Activated T-helper 1 cell treated with Interleukin-2 at 50 U/mL for 16 hours (primary cell): ENCODE results near the gene MCU.
"Not testable (repeated sequence)": the region's sequence is repeated elsewhere in the genome, so short reads cannot be mapped to it uniquely, and the experiment has no call there.

Source experiments
- DNase-seq: peaks from one replicate; pipeline ENCODE4 v3.0.0-alpha.2; 2020; ENCODE audit warnings: low read depth

The MCU gene

GRCh38 chr10:72762042-72762441, 70.1 kb downstream of the MCU start:
- no peak for DNase-seq

- no peak for DNase-seq
Observed at GRCh38 chr10:72763201-72763600, 71.3 kb downstream of the MCU start.

DNA sequence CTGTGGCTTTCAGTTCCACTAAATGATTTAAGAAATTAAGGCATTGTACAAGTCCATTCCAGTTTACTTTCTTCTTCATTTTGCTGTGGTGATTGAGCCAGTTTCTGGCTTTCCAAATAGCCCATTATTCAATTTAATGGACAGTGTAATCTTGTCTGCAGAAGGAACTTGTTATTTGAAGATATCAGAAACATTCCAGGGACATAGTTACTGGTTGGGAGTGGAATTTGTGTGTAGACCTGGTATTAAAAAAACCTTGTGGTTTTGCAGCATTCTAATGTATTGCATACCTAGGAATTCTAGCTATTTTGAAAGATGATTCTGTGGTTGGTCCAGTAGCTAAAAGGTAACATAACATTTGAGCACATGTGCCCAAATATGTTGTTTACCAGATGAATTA, 72.2 kb downstream of the MCU start:
- no peak for DNase-seq

DNA sequence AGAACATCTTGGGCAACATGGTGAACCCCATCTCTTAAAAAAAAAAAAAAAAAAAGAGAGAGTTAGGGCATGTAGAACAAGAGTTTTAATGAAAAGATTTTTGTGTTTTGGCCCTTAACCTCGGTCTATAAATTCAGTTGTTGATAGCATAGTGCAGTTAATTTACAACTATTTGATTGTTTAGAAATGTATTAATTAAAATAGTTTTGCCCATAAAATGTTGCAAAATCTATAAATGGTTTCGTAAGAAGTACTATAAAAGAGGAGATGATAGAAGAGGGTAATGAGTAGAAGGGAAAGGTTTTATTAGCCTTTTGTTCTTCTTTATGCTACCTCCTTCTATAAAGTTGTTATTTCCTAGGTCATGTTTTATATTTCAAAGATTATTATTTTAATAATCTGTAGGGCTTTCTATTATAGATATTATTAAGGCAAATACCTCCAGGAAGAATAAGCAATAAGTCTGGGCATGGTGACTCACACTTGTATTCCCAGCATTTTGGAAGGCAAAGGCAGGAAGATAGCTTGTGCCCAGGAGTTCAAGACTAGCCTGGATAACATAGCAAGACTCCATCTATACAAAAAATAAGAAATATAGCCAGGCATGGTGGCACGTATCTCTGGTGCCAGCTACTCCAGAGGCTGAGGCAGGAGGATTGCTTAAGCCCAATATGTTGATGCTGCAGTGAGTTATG, 73.3 kb downstream of the MCU start:
- DNase-seq = no peak

- not testable (repeated sequence) for DNase-seq
Observed at GRCh38 chr10:72771195-72771594, 79.3 kb downstream of the MCU start.

GRCh38 chr10:72772031-72772430, 80.1 kb downstream of the MCU start:
- no peak for DNase-seq

GRCh38 chr10:72779874-72780273, 87.9 kb downstream of the MCU start:
- no peak for DNase-seq

DNA sequence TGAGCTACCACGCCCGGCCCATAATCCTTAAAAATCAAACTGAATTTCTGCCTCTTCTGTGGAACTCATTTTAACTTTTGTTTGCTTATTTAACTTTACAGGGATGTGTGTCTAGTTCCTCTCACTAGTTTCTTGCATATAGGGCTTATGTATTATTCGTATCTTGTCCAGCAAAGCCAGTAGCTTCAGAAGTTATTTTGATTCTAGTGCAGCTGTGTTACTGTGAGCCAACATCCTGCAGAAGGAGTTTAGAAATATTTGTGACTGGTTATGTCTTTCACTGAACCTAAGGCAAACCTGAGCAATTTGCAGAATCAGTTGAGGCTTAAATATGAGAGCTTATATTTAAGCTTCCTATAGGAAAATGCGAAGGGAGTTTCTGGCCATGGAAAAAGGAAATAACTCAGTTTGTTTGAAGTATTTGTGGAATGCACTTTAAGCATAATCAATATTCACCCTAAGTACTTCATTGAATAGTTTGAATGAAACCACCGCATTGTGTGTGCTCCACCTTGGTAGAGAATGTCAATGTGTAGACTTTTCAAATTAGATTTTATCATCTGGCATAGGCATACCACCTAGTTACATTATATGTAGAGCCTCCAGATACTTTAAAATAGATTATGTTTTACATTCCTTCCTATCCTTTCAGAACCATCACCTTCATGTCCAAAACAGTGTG, 90.8 kb downstream of the MCU start:
- DNase-seq = no peak

- no peak for DNase-seq
Observed at GRCh38 chr10:72783410-72783833, 91.5 kb downstream of the MCU start.

DNA sequence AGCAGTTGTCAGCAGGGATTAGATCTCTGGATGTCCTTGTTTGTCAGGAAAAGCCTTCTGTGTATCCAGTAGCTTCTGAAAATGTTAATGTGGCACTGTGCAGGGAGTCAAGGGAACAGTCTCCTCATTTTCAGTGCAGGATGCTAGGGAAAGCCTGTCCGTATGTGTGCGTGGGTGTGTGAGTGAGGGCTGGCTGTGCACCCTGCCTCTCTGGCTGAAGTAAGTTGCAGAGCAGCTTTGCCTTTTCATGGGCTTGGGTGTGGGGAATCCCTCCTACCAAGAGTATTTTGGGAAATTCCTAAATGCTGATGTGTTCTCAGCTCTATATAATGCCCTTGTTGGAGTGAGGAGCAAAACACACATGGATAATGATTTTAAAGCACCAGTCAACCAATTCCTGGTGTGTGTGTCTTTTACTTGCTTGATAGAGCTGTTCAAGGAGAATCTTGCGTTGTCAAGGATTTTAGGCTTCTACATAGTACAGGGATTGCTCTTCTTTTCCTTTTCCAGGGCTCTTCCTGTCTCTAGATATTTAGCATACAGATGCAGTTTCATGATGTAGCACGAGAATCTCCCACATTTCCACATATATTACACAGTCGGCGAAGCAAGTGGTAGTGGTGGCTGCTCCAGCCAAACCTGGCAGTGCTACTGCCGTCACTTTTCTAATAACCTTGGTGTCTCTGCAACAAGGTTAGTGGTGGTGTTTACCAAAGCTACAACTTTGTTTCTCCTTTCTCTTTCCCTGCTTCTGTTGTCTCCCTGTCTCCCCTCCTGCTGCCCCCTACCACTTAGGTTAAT, 92.8 kb downstream of the MCU start:
- no peak for DNase-seq

GRCh38 chr10:72785409-72785808, 93.5 kb downstream of the MCU start:
- DNase-seq = no peak

DNA sequence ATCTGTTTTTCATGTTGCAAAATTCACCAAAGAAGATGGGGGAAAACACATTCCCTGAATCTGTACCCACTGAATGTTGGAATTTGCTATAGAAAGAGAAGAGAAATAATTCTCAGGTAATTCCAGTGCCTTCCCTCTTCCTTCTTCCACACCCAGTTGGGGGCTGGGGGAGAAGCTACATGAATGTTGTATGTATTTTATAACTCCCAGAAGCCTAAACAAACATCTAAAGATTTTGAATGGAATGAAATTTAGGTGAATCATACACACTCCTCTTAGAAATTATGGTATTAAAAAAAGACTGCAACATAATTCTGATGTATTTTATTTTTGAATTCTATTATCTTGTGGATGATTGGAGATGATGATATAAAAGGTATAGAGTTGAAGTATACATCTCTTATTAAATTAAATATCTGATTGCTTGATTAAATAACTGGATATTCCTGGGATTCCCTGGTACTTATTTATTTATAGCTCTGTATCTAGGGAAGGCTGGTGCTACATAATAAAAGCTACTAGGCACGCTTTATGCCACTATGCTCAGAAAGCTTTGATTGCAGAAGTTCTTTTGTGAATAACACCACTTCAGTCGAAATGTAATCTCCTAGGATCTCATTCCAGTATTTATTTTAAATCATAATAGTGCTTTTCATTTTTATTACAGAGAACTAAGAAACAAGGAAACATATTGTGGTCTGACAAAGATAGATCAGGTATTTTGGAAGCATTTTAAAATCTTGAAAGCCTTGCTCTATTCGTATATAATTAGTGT, 98.5 kb downstream of the MCU start:
- DNase-seq = no peak

GRCh38 chr10:72792288-72792687, 100.3 kb downstream of the MCU start:
- DNase-seq = no peak

DNA sequence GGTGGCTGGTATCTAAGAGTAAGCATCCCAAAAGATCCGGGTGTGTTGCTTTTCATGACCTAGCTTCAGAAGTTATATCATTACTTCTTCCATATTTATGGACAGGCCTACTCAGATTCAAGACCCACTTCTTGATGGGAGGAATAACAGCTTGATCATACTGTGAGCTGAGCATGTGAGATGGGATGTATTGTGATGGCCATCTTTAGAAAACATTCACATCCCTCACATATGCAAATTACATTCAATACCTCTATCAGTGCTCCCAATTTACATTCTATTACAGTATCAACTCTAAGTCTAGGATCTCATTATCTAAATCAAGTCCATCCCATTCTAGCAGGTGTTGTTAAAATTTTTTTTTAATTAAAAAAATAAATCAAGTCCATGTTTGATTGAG, 101.8 kb downstream of the MCU start:
- no peak for DNase-seq

DNA sequence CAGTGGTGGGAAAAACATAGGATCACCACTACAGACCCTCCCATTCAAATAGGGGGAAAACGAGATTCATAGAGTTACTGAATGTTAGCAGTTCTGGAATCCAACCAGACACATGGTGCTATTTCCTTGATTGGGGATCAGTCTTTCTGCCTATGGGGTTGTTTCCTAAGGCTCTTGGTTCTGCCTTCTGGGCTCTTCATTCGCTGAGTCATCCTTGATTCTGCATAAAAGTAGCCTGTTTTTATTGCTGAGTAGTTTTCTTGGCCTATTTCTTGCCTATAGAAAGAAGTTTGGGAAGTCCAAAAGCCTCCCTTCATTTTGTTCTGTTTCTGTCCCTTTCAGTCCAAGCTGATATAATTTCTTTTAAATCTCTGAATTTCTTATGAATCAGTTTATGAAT, 102.3 kb downstream of the MCU start:
- DNase-seq = no peak

- no peak for DNase-seq
Observed at GRCh38 chr10:72796042-72796441, 104.1 kb downstream of the MCU start.

- DNase-seq = no peak
Observed at GRCh38 chr10:72796538-72796937, 104.6 kb downstream of the MCU start.

GRCh38 chr10:72800000-72800740, 108.2 kb downstream of the MCU start:
- DNase-seq = no peak

DNA sequence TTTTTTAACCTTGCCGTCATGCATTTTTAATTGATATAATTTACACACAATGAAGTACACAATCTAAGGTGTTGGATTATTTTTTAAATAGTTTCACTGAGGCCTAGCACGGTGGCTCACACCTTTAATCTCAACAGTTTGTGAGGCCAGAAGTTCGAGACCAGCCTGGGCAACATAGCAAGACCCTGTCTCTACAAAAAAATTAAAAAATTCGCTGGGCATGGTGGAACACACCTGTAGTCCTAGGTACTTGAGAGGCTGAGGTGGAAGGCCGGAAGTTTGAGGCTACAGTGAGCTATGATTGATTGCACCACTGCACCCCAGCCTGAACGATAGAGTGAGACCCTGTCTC, 108.8 kb downstream of the MCU start:
- no peak for DNase-seq

DNA sequence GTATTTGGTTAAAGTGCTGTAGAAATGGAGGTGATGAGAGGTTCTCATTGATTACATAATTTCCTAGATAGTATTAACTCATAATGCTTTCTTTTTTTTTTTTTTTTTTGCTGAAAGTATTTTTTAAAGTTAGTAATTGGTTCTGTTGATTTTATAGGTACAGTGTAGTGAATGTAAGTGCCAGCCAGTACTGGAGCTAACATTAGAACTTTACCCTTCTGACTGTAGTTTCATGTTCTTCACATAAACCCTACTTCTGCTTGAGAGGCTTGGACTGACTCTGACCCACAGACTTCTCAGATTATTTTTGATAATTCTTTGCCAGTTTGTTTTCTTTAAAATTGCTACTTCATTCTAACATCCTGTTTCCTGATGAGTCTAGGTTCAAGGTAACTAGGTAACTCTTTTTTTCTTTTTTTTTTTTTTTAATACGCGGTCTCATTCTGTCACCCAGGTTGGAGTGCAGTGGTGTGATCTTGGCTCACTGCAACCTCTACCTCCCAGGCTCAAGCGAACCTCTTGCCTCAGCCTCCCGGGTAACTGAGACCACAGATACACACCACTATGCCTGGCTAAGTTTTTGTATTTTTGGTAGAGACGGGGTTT, 109.4 kb downstream of the MCU start:
- no peak for DNase-seq

DNA sequence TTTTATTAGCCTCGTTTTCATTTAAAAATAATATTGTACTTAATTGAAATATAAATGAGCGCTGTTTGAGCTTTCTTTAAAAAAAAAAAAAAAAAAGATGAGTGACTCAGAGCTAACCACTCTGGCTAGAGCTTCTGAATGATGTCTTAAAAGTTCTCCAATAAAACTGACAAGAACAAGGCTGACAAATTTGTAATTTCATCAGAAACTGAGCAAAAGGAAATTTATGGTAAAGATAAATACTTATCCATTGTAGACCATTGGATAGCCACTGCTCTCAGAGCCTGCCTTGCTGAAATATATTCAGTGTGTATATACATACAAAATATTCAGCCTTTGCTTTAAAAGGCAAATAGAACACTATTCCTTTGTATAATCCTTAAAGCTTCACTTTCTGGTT, 110.4 kb downstream of the MCU start:
- DNase-seq = no peak
